WTC11 (cell line): ENCODE data around the gene THBS3. TPM values are rescaled to one million over a fixed set of nuclear protein-coding genes. Genes with fewer than 3 reads are reported as not detected.

Experiments
- ATAC-seq: fragments of 200-7000 bp; cut with Tn5 transposase; 2 replicates; pipeline ENCODE4 v1.10.0; 2021; ENCODE audit warnings: mild to moderate bottlenecking, moderate library complexity
- CTCF ChIA-PET: fragments of 300-600 bp; sonication (Branson Sonifier 250); formaldehyde crosslinking; loops from one replicate; lab custom pipeline; 2021; ENCODE audit warnings: antibody characterized with exemption; lab: Charles Lee
- POLR2A ChIA-PET: fragments of 350-600 bp; sonication (Branson Sonifier 250); formaldehyde crosslinking; loops from one replicate; lab custom pipeline; 2021; ENCODE audit warnings: antibody characterized with exemption; lab: Charles Lee
- DNase-seq: peaks from one replicate; pipeline ENCODE4 v3.0.0; 2021; ENCODE audit warnings: low spot score
- H3K27ac Mint-ChIP-seq: 2 replicates; pipeline ENCODE4 v1.8.0; 2021; ENCODE audit warnings: mixed read lengths
- H3K27me3 Mint-ChIP-seq: 2 replicates; pipeline ENCODE4 v1.8.0; 2021; ENCODE audit warnings: low read depth, mild to moderate bottlenecking, moderate library complexity, mixed read lengths
- H3K36me3 Mint-ChIP-seq: 2 replicates; pipeline ENCODE4 v1.8.0; 2021; ENCODE audit warnings: mixed read lengths
- H3K4me1 Mint-ChIP-seq: 2 replicates; pipeline ENCODE4 v1.8.0; 2022; ENCODE audit warnings: mixed read lengths
- H3K4me3 Mint-ChIP-seq: 2 replicates; pipeline ENCODE4 v1.8.0; 2021; ENCODE audit warnings: mild to moderate bottlenecking, moderate library complexity, mixed read lengths
- H3K9me3 Mint-ChIP-seq: 2 replicates; pipeline ENCODE4 v1.8.0; 2021; ENCODE audit warnings: mixed read lengths
- ARID4B ChIP-seq: sonication (generic); formaldehyde crosslinking; IDR thresholded peaks from 2 replicates; pipeline ENCODE4 v1.8.0; 2023; ENCODE audit warnings: missing genetic modification reagents, mild to moderate bottlenecking, borderline replicate concordance
- CDX4 ChIP-seq: fragments of 250-450 bp; sonication (Bioruptor Pico); IDR thresholded peaks from 2 replicates; pipeline ENCODE4 v1.9.0; 2021; ENCODE audit warnings: moderate library complexity, mild to moderate bottlenecking, inconsistent platforms, borderline replicate concordance
- ESRRA ChIP-seq: sonication (generic); formaldehyde crosslinking; IDR thresholded peaks from 2 replicates; pipeline ENCODE4 v1.8.1; 2022; ENCODE audit warnings: mild to moderate bottlenecking, missing genetic modification reagents, borderline replicate concordance
- ETV6 ChIP-seq: sonication (generic); formaldehyde crosslinking; IDR thresholded peaks from 2 replicates; pipeline ENCODE4 v1.8.1; 2022; ENCODE audit warnings: mild to moderate bottlenecking, missing genetic modification reagents
- FOXK1 ChIP-seq: sonication (generic); formaldehyde crosslinking; IDR thresholded peaks from 2 replicates; pipeline ENCODE4 v1.8.0; 2022; ENCODE audit warnings: mild to moderate bottlenecking, moderate library complexity, missing genetic modification reagents
- GABPB1 ChIP-seq: sonication (generic); formaldehyde crosslinking; IDR thresholded peaks from 2 replicates; pipeline ENCODE4 v1.8.1; 2023; ENCODE audit warnings: mild to moderate bottlenecking, missing genetic modification reagents
- JUN ChIP-seq: sonication (generic); formaldehyde crosslinking; IDR thresholded peaks from 2 replicates; pipeline ENCODE4 v1.8.0; 2023; ENCODE audit warnings: mild to moderate bottlenecking, missing genetic modification reagents
- MAX ChIP-seq: sonication (generic); formaldehyde crosslinking; IDR thresholded peaks from 2 replicates; pipeline ENCODE4 v1.8.0; 2022; ENCODE audit warnings: mild to moderate bottlenecking, missing genetic modification reagents
- NR2C2 ChIP-seq: sonication (generic); formaldehyde crosslinking; IDR thresholded peaks from 2 replicates; pipeline ENCODE4 v1.8.0; 2022; ENCODE audit warnings: mild to moderate bottlenecking, missing genetic modification reagents
- PREB ChIP-seq: sonication (generic); formaldehyde crosslinking; IDR thresholded peaks from 2 replicates; pipeline ENCODE4 v1.8.1; 2022; ENCODE audit warnings: mild to moderate bottlenecking, missing genetic modification reagents, moderate library complexity, borderline replicate concordance
- PRRX2 ChIP-seq: fragments of 250-450 bp; sonication (Bioruptor Pico); IDR thresholded peaks from 2 replicates; pipeline ENCODE4 v1.8.0; 2021; ENCODE audit warnings: mild to moderate bottlenecking
- SP1 ChIP-seq: sonication (generic); formaldehyde crosslinking; conservative IDR thresholded peaks from 2 replicates; pipeline ENCODE4 v1.8.1; 2022; ENCODE audit warnings: missing genetic modification reagents
- TP53 ChIP-seq: sonication (generic); formaldehyde crosslinking; IDR thresholded peaks from 2 replicates; pipeline ENCODE4 v1.8.1; 2023; ENCODE audit warnings: mild to moderate bottlenecking, missing genetic modification reagents
- USF2 ChIP-seq: sonication (generic); formaldehyde crosslinking; IDR thresholded peaks from 2 replicates; pipeline ENCODE4 v1.8.1; 2023; ENCODE audit warnings: mild to moderate bottlenecking, missing genetic modification reagents, moderate library complexity
- ZBTB43 ChIP-seq: sonication (generic); formaldehyde crosslinking; IDR thresholded peaks from 2 replicates; pipeline ENCODE4 v1.8.1; 2023; ENCODE audit warnings: mild to moderate bottlenecking, missing genetic modification reagents
- ZNF281 ChIP-seq: sonication (generic); formaldehyde crosslinking; IDR thresholded peaks from 2 replicates; pipeline ENCODE4 v1.8.0; 2023; ENCODE audit warnings: mild to moderate bottlenecking, missing genetic modification reagents
- ZNF317 ChIP-seq: sonication (generic); formaldehyde crosslinking; IDR thresholded peaks from 2 replicates; pipeline ENCODE4 v1.8.1; 2023; ENCODE audit warnings: low read depth, mild to moderate bottlenecking, moderate library complexity, missing genetic modification reagents, borderline replicate concordance
- ZNF416 ChIP-seq: fragments of 250-450 bp; sonication (Bioruptor Pico); IDR thresholded peaks from 2 replicates; pipeline ENCODE4 v1.9.0; 2021; ENCODE audit warnings: mild to moderate bottlenecking, inconsistent platforms
- ZNF532 ChIP-seq: fragments of 250-450 bp; sonication (Bioruptor Pico); IDR thresholded peaks from 2 replicates; pipeline ENCODE4 v1.9.0; 2021; ENCODE audit warnings: mild to moderate bottlenecking, borderline replicate concordance
- total RNA-seq: library from RNA; stranded (reverse); gene quantifications from 3 replicates; pipeline ENCODE4 v1.2.3, GENCODE V29; 2021

Gene THBS3
- total RNA-seq, 1 experiment from 2014 or later: 5.3 TPM

GRCh38 chr1:155208541-155209311, 1.0 kb upstream of the THBS3 start, which contains the start of gene MTX1:
Gene MTX1, plus strand, starts transcription at chr1:155208695. Its CDS starts 110 bp downstream, at chr1:155208805.
- ChIA-PET CTCF (interaction anchor here (0.6 to 4.8 kb wide), 16 partner anchors 15 to 124 kb away, joined by 3 to 51 read pairs (median 4); partner anchors contain the start of genes CLK2, KRTCAP2 and TRIM46), POLR2A (interaction anchor here (0.5 to 3.7 kb wide), 7 partner anchors 12 to 36 kb away, joined by 3 to 35 read pairs (median 3); partner anchors contain the start of gene KRTCAP2)
- DNase-seq: peak; percentile 88
- H3K36me3 Mint-ChIP-seq: peaks cover 7% of the 10 kb centered on the region
- peak within 1 kb of the TSS; percentile 88 for H3K4me3 Mint-ChIP-seq
- peak within 1 kb of the TSS; percentile 89 for H3K27ac Mint-ChIP-seq
- H3K27me3 Mint-ChIP-seq: peaks cover 7% of the 10 kb centered on the region; the same call in 1 of the 2 replicates
- peak; percentile 65 for ATAC-seq
- H3K9me3 Mint-ChIP-seq: no peaks in the 10 kb centered on the region
- H3K4me1 Mint-ChIP-seq: peaks cover 19% of the 10 kb centered on the region
- TF ChIP-seq FOXK1 (CRISPR knock-in tag): peak; percentile 76
- TF ChIP-seq PRRX2 (CRISPR knock-in tag): peak; percentile 70; the same call in 1 of the 2 replicates
- TF ChIP-seq ZNF317: no peak
- 0 out of 2 replicates have a peak, but pooled peaks have one; percentile 34 for TF ChIP-seq JUN (CRISPR knock-in tag)
- 0 out of 2 replicates have a peak, but pooled peaks have one; percentile 45 for TF ChIP-seq TP53
- TF ChIP-seq CDX4 (CRISPR knock-in tag): no peak
- TF ChIP-seq GABPB1 (CRISPR knock-in tag): peak; percentile 42; the same call in 1 of the 2 replicates
- no peak for TF ChIP-seq ZBTB43 (CRISPR knock-in tag)
- peak; percentile 40; the same call in 1 of the 2 replicates for TF ChIP-seq SP1 (CRISPR knock-in tag)
- peak; percentile 72 for TF ChIP-seq USF2
- no peak for TF ChIP-seq ETV6 (CRISPR knock-in tag)
- TF ChIP-seq ZNF532: 0 out of 2 replicates have a peak, but pooled peaks have one; percentile 58
- TF ChIP-seq PREB (CRISPR knock-in tag): no peak
- peak; percentile 74; the same call in 1 of the 2 replicates for TF ChIP-seq ZNF416 (CRISPR knock-in tag)
- peak; percentile 83; the same call in 1 of the 2 replicates for TF ChIP-seq ARID4B
- peak; percentile 14; the same call in 1 of the 2 replicates for TF ChIP-seq MAX (CRISPR knock-in tag)
- no peak for TF ChIP-seq ESRRA (CRISPR knock-in tag)
- peak; percentile 79 for TF ChIP-seq ZNF281 (CRISPR knock-in tag)
- TF ChIP-seq NR2C2 (CRISPR knock-in tag): peak; percentile 83
